ENCODE results near the gene CD1C. TPM values are rescaled to one million over a fixed set of nuclear protein-coding genes. Genes with fewer than 3 reads are reported as not detected.
"Not testable (repeated sequence)": the region's sequence is repeated elsewhere in the genome, so short reads cannot be mapped to it uniquely, and the experiment has no call there.

CD1C gene
- total RNA-seq, 1 donor from 2014 or later = not detected

- H3K4me3 ChIP-seq (ENCODE audit: low read depth, low read length) = no peak overlapping the region
- no peak for TF ChIP-seq CTCF (conservative IDR thresholded peaks at IDR 0.05; ENCODE audit: low read depth, low read length)
- DNase-seq (ENCODE audit: low read depth) = no peak
Measured at GRCh38 chr1:158257888-158258287, 31.8 kb upstream of the CD1C start.

GRCh38 chr1:158259117-158259516, 30.6 kb upstream of the CD1C start:
- DNase-seq (ENCODE audit: low read depth) = no peak
- TF ChIP-seq CTCF (conservative IDR thresholded peaks at IDR 0.05; ENCODE audit: low read depth, low read length) = no peak

GRCh38 chr1:158272681-158273080, 17.0 kb upstream of the CD1C start:
- H3K4me3 ChIP-seq (ENCODE audit: low read depth, low read length) = no peak overlapping the region
- TF ChIP-seq CTCF (conservative IDR thresholded peaks at IDR 0.05; ENCODE audit: low read depth, low read length) = no peak
- no peak for DNase-seq (ENCODE audit: low read depth)

More at GRCh38 chr1:158259117-158259516, 30.6 kb upstream of the CD1C start:
- H3K4me3 ChIP-seq (ENCODE audit: low read depth, low read length) = no peak overlapping the region

- no peak for TF ChIP-seq CTCF (conservative IDR thresholded peaks at IDR 0.05; ENCODE audit: low read depth, low read length)
- DNase-seq (ENCODE audit: low read depth) = no peak
- H3K4me3 ChIP-seq (ENCODE audit: low read depth, low read length) = no peak overlapping the region
Measured at GRCh38 chr1:158274797-158275196, 14.9 kb upstream of the CD1C start.

GRCh38 chr1:158282421-158282820, 7.3 kb upstream of the CD1C start:
- not testable (repeated sequence) for H3K4me3 ChIP-seq (ENCODE audit: low read depth, low read length); DNase-seq (ENCODE audit: low read depth)

- peak; percentile 44 for DNase-seq (ENCODE audit: low read depth)
- no peak for TF ChIP-seq CTCF (conservative IDR thresholded peaks at IDR 0.05; ENCODE audit: low read depth, low read length)
Measured at GRCh38 chr1:158283965-158284364, 5.8 kb upstream of the CD1C start.

GRCh38 chr1:158285756-158286241, 3.9 kb upstream of the CD1C start:
- H3K4me3 ChIP-seq (ENCODE audit: low read depth, low read length) = no peak overlapping the region
- peak; percentile 55 for DNase-seq (ENCODE audit: low read depth)
- TF ChIP-seq CTCF (conservative IDR thresholded peaks at IDR 0.05; ENCODE audit: low read depth, low read length) = no peak

More at GRCh38 chr1:158283965-158284364, 5.8 kb upstream of the CD1C start:
- H3K4me3 ChIP-seq (ENCODE audit: low read depth, low read length) = no peak overlapping the region

All from epithelial cell of proximal tubule (primary cell).